Panc1 (cell line): ENCODE data around the gene UST.

Source experiments
- CTCF ChIP-seq: fragments of 450-650 bp; IDR thresholded peaks from 2 replicates; pipeline ENCODE4 v1.5.1; 2017; ENCODE audit warnings: mild to moderate bottlenecking
- POLR2AphosphoS5 ChIP-seq: IDR thresholded peaks from 2 replicates; pipeline ENCODE4 v1.6.1; 2012; ENCODE audit warnings: mild to moderate bottlenecking, low read depth, low read length, moderate library complexity
- REST ChIP-seq, 2 experiments: IDR thresholded peaks; 2 replicates each; pipeline ENCODE4 v1.6.1; 2011 to 2012; ENCODE audit warnings: low read depth in 2 of 2, control low read depth in 1 of 2, low read length in 1 of 2, mild to moderate bottlenecking in 1 of 2, moderate library complexity in 1 of 2; ENCODE audit not compliant: insufficient read depth in 1 of 2
- SIN3A ChIP-seq: IDR thresholded peaks from 2 replicates; pipeline ENCODE4 v1.6.1; 2012; ENCODE audit warnings: low read depth, mild to moderate bottlenecking, low read length, moderate library complexity, borderline replicate concordance; ENCODE audit not compliant: insufficient read depth

DNA sequence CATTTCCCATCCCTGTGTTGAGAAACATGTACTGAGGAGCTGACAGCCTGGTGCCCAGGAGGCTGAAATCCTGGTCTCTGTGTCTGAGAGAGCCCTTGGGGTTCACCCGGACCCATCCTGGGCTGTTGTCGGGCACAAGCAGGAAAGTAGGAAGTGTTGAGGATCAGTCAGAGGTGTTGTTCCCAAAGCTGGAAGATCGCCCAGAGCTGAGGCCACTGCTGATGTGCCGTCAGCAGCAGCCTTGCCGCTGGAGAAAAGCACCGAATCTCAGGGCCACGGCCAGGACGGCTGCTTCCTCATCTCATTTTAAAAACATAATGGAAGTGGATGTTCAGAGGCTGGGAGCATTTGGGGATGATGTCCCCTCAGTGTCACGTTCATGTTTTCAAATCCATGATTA, 218.5 kb downstream of the UST start:
- TF ChIP-seq CTCF = no peak
- no peak for TF ChIP-seq POLR2AphosphoS5
- TF ChIP-seq SIN3A = no peak
- no peak for TF ChIP-seq REST (IDR thresholded peaks at IDR 0.05; ENCODE audit: insufficient read depth in 1 of 2, low read depth in 2 of 2, low read length in 1 of 2)
